GM18858 (cell line): ENCODE measurements around the gene LRRC2.
"Not testable (repeated sequence)": the region's sequence is repeated elsewhere in the genome, so short reads cannot be mapped to it uniquely, and the experiment has no call there.

Source experiments
- ATAC-seq: cut with Tn5 transposase; IDR thresholded peaks from one replicate; pipeline ENCODE4 v1.9.1; 2021; ENCODE audit not compliant: unreplicated experiment

The LRRC2 gene

GRCh38 chr3:46558184-46559043, 7.7 kb downstream of the LRRC2 start:
- no peak for ATAC-seq

DNA sequence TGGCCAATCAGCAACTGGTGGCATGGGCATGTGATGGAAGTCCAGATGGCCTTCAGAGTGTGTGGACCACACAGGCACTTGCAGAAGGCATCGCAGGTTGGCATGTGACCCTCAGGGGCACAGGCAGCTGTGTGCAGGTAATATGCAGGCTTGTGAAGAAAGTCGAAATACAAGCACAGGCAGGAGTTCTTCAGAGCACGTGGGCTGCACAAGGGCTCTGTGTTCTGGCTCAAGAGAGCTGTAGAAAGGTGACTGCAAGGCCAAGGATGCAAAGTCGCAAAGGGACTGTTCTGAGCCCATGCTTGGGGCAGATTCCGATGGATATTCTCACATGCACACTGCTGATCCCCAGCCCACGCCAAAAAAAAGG, 8.3 kb downstream of the LRRC2 start:
- ATAC-seq, result no peak

DNA sequence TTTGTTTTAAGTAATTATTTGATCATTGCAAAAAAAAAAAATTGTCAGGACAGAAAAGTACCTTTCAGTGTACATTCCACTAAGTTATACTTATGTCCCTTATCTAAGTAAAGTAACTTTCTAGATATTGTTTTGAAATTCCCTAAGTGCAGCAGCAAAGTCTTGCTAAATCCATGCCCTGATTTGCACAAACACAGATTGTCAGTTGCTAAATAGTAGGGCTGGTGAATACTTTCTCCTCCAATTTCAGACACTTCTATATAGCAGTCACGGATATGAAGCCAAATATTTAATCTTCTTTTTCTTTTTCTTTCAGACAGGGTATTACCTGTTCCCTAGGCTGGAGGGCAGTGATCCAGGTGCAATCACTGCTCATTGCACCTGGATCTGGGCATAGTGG, 12.9 kb downstream of the LRRC2 start:
- ATAC-seq, result no peak

DNA sequence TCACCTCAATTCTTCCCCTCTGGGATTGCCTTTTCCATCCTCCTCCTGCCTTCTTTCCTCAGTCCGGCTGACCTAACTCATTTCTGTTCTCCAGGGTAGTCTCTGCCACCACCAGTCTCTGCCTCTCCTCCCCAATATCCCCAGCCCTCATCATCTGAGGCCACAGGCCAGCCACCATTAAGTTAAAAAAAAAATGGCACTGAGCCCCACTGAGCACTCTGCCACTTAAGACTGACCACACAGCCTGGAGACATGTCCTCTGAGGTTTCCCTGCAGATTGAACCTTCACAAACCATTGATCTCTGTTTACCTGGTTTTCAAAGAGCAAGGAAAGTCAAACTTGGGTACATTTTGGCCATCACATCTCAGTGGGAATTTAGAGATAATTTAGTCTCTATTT, 13.6 kb downstream of the LRRC2 start:
- no peak for ATAC-seq

- ATAC-seq, result no peak
These were observed 14.5 kb downstream of the LRRC2 start for GRCh38 chr3:46551615-46552014.

DNA sequence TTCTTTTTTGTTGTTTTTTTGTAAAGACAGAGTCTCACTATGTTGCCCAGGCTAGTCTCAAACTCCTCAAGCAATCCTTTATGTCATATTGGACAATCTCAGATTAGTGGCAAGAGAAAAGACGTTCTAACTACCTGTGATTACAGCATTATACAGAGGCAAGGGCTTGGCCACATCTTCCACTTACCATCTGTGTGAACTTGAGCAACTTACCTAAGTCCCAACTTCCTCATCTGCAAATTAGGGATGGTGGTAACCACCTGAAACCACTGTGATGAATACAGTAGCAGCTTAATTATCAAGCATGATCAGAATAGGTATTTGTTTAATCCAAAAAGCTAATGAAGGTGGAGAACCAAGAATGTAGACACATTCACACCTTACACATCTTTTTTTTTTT, 16.1 kb downstream of the LRRC2 start:
- ATAC-seq, result no peak

- ATAC-seq, result no peak
These were observed 16.6 kb downstream of the LRRC2 start for GRCh38 chr3:46549408-46549904.

DNA sequence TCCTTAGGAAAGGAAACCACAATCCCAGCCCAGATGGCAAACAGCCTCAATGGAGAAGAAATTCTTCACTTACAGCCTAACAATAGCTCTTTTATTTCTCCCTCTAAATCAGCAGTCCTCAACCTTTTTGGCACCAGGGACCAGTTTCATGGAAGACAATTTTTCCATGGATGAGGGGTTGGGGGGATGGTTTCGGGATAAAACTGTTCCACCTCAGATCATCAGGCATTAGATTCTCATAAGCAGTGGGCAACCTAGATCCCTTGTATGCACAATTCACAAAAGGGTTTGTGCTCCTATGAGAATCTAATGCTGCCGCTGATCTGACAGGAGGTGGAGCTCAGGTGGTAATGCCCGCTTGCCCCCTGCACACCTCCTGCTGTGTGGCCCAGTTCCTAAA, 17.5 kb downstream of the LRRC2 start:
- not testable (repeated sequence) for ATAC-seq

GRCh38 chr3:46546896-46547440, 19.1 kb downstream of the LRRC2 start:
- ATAC-seq, result no peak

DNA sequence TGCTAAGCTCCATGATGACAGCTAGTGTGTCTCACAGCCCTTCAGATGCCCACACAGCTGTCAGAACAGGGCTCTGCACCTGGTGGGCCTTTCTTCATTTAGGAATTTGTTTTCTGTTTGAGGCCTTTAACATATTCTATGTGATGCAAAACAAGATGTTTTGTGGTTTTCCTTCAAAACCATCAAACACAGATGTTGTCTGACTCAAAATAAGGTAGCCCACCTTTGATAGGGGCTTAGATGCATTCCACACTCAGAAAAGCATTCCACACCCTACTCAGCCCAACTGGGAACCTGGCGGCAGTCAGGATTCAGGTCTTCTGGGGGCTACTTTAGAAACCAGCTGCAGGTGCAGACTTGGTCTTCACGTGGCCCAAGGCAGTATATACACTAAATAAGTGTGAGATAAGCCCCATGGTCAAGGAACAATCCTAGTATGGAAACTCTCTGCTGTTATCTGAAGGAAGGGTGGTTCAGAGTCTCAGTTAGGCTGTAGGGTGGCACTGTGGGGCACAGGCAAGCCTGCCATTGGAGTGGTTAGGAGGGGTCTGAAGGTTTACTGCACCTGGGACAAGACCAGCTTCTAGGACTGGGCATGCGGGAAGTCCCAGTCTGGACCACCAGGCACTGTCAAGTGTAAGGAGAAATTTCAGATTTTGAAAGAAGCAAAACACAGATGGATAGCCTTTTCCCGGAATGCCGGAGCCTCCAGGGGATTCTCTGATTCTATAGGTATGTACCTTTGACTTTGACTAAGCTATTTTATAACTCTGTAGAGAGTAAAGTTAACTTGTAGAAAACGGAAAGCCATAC, 20.1 kb downstream of the LRRC2 start:
- ATAC-seq, result no peak

DNA sequence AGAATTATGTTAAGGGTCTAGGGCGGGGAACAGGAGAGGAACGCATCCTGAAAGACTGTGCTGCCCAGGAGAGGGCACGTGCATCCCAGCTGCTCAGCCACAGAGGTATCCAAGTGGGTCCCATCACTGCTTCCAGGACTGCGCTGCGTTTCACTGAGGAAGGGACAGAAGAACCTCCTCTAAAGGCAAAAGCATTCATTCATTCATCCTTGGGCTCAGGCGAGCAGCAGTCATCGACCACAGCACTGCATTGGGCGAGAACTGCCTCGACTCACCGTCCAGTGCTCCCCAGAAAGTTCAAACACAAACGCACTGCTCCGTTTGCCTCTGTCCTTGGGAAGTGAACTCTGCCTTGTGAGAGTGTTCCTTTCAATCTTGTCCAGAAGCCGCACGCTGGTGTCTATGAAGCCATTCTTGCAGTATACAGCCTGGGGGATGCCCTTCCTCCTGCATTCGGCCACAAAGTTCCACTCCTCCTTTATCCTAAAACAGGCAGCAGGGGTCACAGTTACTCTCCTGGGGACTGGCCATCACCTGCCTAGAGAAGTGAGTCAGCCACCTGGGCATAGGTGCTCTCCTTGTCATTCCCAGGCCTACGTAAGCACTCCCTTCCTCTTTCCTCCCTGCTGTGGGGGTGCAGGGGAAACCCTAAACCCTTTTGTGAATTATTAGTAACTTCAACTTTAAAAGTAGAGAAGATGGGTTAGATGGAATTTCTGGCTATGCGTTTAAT, 21.2 kb downstream of the LRRC2 start:
- ATAC-seq, result no peak

DNA sequence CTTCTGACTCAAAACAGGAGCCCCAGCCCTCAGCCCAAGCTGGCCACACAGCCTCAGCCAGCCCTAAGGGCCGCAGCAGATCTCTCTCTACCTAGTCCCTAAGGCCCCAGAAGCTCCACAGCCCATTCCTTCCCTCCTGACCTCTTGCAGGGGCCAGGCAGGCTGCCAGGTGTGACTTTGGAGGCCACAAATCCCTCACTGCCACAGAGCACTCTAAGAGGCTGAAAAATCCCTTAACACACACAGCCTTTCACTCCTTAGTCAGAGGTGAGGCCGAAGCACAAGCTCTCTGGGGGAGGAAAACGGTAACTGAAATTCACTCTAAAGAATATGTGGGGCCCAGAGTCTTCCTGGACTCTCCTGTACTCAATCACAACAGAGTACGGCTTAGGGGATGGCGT, 23.3 kb downstream of the LRRC2 start:
- no peak for ATAC-seq

DNA sequence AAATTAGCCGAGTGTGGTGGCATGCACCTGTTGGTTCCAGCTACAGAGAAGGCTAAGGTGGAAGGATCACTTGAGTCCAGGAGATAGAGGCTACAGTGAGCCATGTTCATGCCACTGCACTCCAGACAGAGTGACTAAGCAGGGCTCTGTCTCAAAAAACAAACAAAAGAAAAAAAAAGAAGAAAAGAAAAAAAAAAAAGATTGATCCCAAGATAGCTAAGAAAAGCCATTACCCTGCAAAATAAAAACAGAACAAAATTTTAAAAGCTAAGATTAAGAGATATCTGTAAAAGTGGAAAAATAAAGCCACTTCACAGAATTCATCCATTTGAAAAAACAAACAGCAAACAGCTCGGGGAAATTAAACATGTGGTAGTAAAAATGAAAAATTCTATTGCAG, 23.8 kb downstream of the LRRC2 start:
- ATAC-seq, result no peak

DNA sequence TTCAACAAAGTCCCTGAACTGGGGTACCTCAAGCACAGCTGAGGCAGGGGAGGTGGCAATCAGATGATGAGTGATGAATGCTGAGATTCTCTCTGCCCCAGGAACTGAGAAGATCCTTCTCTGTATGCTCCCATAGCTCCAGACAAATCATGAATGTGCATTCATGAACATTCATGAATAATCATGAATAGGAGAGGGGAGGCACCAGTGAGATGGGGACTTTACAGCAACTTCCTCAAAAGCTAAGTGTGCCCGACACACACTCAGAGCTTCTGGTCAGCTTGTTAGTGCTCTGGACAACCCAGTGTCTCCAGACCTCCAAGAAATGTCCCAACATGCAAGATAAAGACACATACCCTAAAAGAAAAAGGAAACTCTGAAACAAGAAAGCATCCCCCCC, 24.3 kb downstream of the LRRC2 start:
- no peak for ATAC-seq

DNA sequence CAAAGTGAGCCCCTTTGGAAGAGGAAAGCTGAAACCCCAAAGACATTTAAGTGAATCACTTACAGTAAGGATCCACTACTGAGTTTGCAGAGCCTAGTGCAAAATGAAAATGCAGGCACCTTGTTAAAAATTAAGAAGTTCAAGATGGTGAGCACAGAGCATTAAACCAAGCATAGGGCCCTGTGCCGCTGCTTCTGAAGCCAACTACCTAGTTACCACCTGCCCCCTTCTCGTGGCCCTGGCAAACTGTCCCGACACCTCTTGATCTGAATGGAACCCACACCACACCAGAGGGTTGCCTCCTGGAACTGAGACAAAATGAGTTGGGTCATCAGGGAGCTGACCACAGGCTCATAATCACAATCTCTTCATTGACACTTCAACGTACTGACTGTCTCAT, 25.6 kb downstream of the LRRC2 start:
- ATAC-seq, result no peak

- no peak for ATAC-seq
These were observed 26.6 kb downstream of the LRRC2 start for GRCh38 chr3:46539443-46540005.

- peak; percentile 58 for ATAC-seq
These were observed 27.2 kb downstream of the LRRC2 start for GRCh38 chr3:46538803-46539442.

GRCh38 chr3:46538425-46538802, 27.7 kb downstream of the LRRC2 start:
- not testable (repeated sequence) for ATAC-seq

DNA sequence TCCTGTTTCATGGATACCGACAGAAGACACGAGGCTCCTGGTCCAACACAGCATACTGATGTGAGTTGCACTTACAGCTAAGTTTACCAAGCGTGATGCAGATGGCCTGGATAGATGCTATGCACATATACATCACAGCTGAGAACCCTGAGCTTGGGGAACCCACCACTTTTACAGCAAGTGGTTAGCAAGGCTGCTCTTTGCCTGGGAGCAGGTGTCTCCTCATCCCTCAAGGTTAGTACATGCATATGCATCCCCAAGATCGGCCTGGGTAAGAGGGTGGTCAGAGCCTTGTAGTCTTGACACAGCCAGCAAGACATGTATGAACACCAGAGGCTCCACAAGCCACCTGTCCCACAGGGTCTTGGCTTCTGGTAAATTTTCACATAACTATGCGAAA, 28.3 kb downstream of the LRRC2 start:
- ATAC-seq, result no peak

DNA sequence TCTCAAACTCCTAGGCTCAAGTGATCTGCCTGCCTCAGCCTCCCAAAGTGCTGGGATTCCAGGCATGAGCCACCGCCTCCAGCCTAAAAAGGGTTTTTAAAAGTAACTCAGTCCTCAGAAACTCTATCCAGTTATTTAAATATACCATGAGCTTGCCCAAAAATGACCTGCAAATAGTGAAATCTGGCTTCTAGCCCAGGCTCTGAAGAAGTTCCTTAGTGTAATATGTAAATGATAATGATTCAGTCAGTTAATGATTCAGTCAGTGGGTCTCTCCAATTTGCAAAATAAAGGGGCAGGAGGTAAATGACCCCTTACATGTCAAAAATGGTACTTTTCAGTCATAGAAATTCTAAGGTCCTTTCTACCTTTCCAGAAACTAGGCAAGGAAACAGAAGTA, 28.8 kb downstream of the LRRC2 start:
- ATAC-seq, result no peak
